ENCODE data around the gene LTA. TPM values are rescaled to one million over a fixed set of nuclear protein-coding genes. Genes with fewer than 3 reads are reported as not detected.

Gene LTA
- total RNA-seq, 1 experiment from 2014 or later = not detected

GRCh38 chr6:31622684-31623091 lies 50.6 kb downstream of the LTA start:
- DNase-seq (ENCODE audit: low read depth) = no peak

Other genes starting within 250 kb of the LTA start
- gene HLA-B, start 215.1 kb upstream of the LTA start, total RNA-seq (2014; rRNA removed) = 47.6 and 58.7 TPM in 2 replicates
- 23.5 and 27.8 TPM in 2 replicates for gene MICA, start 168.7 kb upstream of the LTA start, total RNA-seq (2014; rRNA removed)
- 10.6 and 13.0 TPM in 2 replicates for gene MICB, start 74.1 kb upstream of the LTA start, total RNA-seq (2014; rRNA removed)
- not detected in 2 replicates for gene MCCD1, start 43.3 kb upstream of the LTA start, total RNA-seq (2014; rRNA removed)
- 402 and 452 TPM in 2 replicates for gene DDX39B, start 30.3 kb upstream of the LTA start, total RNA-seq (2014; rRNA removed)
- gene ATP6V1G2, start 25.7 kb upstream of the LTA start, total RNA-seq (2014; rRNA removed) = 3.1 and 3.3 TPM in 2 replicates
- gene NFKBIL1, start 24.7 kb upstream of the LTA start, total RNA-seq (2014; rRNA removed) = 21.2 and 26.8 TPM in 2 replicates
- gene TNF, start 3.3 kb downstream of the LTA start, total RNA-seq (2014; rRNA removed) = not detected in 2 replicates
- gene LTB, start 10.1 kb downstream of the LTA start, total RNA-seq (2014; rRNA removed) = not detected in 2 replicates
- gene LST1, start 14.0 kb downstream of the LTA start, total RNA-seq (2014; rRNA removed) = not detected in 2 replicates
- not detected in 2 replicates for gene NCR3, start 20.7 kb downstream of the LTA start, total RNA-seq (2014; rRNA removed)
- gene AIF1, start 42.9 kb downstream of the LTA start, total RNA-seq (2014; rRNA removed) = not detected in 2 replicates
- 75.9 and 81.7 TPM in 2 replicates for gene PRRC2A, start 48.4 kb downstream of the LTA start, total RNA-seq (2014; rRNA removed)
- gene BAG6, start 80.4 kb downstream of the LTA start, total RNA-seq (2014; rRNA removed) = 180 and 219 TPM in 2 replicates
- gene APOM, start 83.6 kb downstream of the LTA start, total RNA-seq (2014; rRNA removed) = 3.9 and 4.4 TPM in 2 replicates
- gene C6orf47, start 88.5 kb downstream of the LTA start, total RNA-seq (2014; rRNA removed) = 30.0 and 31.3 TPM in 2 replicates
- gene GPANK1, start 92.7 kb downstream of the LTA start, total RNA-seq (2014; rRNA removed) = 28.5 and 31.2 TPM in 2 replicates
- gene CSNK2B, start 93.8 kb downstream of the LTA start, total RNA-seq (2014; rRNA removed) = 292 and 320 TPM in 2 replicates
- 2.4 and 4.0 TPM in 2 replicates for gene LY6G5B, start 97.7 kb downstream of the LTA start, total RNA-seq (2014; rRNA removed)
- 1.4 and 3.2 TPM in 2 replicates for gene LY6G5C, start 108.8 kb downstream of the LTA start, total RNA-seq (2014; rRNA removed)
- 45.8 and 50.5 TPM in 2 replicates for gene ABHD16A, start 131.0 kb downstream of the LTA start, total RNA-seq (2014; rRNA removed)
- not detected in 2 replicates for gene LY6G6F, start 134.6 kb downstream of the LTA start, total RNA-seq (2014; rRNA removed)
- gene LY6G6D, start 143.1 kb downstream of the LTA start, total RNA-seq (2014; rRNA removed) = not detected in 2 replicates
- gene LY6G6C, start 149.5 kb downstream of the LTA start, total RNA-seq (2014; rRNA removed) = 0.51 TPM in 1 of 2 replicates, not detected in the other
- gene MPIG6B, start 151.1 kb downstream of the LTA start, total RNA-seq (2014; rRNA removed) = not detected in 2 replicates
- 78.4 and 85.8 TPM in 2 replicates for gene DDAH2, start 157.0 kb downstream of the LTA start, total RNA-seq (2014; rRNA removed)
- gene CLIC1, start 164.2 kb downstream of the LTA start, total RNA-seq (2014; rRNA removed) = 771 and 894 TPM in 2 replicates
- 13.2 and 16.5 TPM in 2 replicates for gene MSH5, start 167.7 kb downstream of the LTA start, total RNA-seq (2014; rRNA removed)
- gene SAPCD1, start 190.4 kb downstream of the LTA start, total RNA-seq (2014; rRNA removed) = 1.5 and 2.7 TPM in 2 replicates
- not detected in 2 replicates for gene VWA7, start 205.0 kb downstream of the LTA start, total RNA-seq (2014; rRNA removed)
- 63.2 and 68.7 TPM in 2 replicates for gene VARS1, start 223.5 kb downstream of the LTA start, total RNA-seq (2014; rRNA removed)
- gene LSM2, start 234.7 kb downstream of the LTA start, total RNA-seq (2014; rRNA removed) = 78.7 and 88.2 TPM in 2 replicates
- gene HSPA1L, start 243.0 kb downstream of the LTA start, total RNA-seq (2014; rRNA removed) = 0.71 and 1.5 TPM in 2 replicates
- 98.9 and 101 TPM in 2 replicates for gene HSPA1A, start 243.3 kb downstream of the LTA start, total RNA-seq (2014; rRNA removed)

All from LHCN-M2 (cell line).